Measurements from ENCODE around the gene PRPF38B. TPM values are rescaled to one million over a fixed set of nuclear protein-coding genes. Genes with fewer than 3 reads are reported as not detected.

Gene PRPF38B
- total and polyA plus RNA-seq, 9 of the 15 experiments (the other 6 are each of a cell fraction or from before 2014, with no cell fraction given) = 25.3 to 85.5 (median 66.4) TPM

DNA sequence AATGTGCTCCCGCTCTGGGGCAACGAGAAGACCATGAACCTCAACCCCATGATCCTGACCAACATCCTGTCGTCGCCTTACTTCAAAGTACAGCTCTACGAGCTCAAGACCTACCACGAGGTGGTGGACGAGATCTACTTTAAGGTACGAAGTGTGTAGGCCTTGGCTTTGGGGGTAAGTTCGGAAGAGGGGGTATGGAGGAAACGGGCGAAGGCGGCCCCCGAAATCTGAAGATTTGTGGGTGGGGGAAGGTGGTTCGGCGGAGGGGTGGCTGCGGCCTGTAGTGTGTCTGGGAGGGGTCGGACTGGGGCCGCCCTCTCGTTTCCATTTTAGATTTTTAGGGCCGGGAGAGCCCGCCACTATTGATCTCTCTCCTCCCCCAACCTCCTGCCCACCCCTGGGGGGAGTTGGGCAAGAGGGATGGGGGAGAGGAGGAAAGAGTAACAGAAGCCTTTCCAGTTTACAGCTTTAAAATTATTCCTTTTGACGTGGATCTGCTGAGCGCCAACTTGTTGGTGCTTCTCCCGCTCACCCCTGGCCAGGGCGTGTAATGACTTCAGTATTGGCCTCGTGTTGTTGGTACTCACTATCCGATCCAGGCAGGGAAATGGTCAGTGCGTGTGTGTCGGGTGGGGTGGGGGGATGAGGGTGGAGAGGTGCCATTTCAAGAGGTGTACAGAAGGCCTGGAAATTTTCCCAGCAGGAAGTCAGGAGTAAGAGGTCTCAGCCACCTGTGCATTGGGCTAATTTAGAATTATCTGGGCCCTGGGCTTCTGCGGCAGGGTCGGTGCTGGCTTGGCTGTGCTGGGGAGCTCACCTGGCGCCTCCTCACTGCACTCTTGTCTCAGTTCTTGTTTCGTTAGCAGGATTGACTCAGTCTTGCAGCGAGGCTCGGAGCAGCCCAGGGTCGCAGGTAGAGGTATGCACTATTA, 880 bp downstream of the PRPF38B start (continued):
- TF ChIP-seq SAFB2 (IDR thresholded peaks at IDR 0.05; ENCODE audit: borderline replicate concordance, low read depth, low read length, severe bottlenecking) (no peak), POLR3A (IDR thresholded peaks at IDR 0.05; ENCODE audit: borderline replicate concordance, extremely low read depth, insufficient read depth, insufficient read length) (no peak), ZNF431 (CRISPR knock-in tag; IDR thresholded peaks at IDR 0.05) (no peak), SPI1 (IDR thresholded peaks at IDR 0.05; ENCODE audit: borderline replicate concordance, low read depth, low read length) (no peak), HNRNPH1 (optimal IDR thresholded peaks at IDR 0.05; ENCODE audit: low read depth, low read length) (no peak), ZNF354B (CRISPR knock-in tag; IDR thresholded peaks at IDR 0.05) (no peak), KDM2B (CRISPR knock-in tag; IDR thresholded peaks at IDR 0.05) (no peak), SMARCA4 (IDR thresholded peaks at IDR 0.05) (no peak), SP1 (CRISPR knock-in tag; IDR thresholded peaks at IDR 0.05) (no peak), KLF10 (CRISPR knock-in tag; IDR thresholded peaks at IDR 0.05) (no peak), SMARCA5 (IDR thresholded peaks at IDR 0.05) (0 out of 2 replicates have a peak, but pooled peaks have one; percentile 23), ZFP1 (CRISPR knock-in tag; IDR thresholded peaks at IDR 0.05) (peak; percentile 4; the same call in 1 of the 2 replicates), ZBTB8A (IDR thresholded peaks at IDR 0.05; ENCODE audit: partially characterized antibody) (no peak), PCBP2 (IDR thresholded peaks at IDR 0.05; ENCODE audit: low read depth, low read length, poor library complexity, severe bottlenecking) (no peak), NFIC (IDR thresholded peaks at IDR 0.05) (no peak), POU5F1 (IDR thresholded peaks at IDR 0.05; ENCODE audit: borderline replicate concordance, low read depth, low read length, partially characterized antibody) (no peak), NCOA1 (IDR thresholded peaks at IDR 0.05; ENCODE audit: low read depth) (no peak), SMAD1 (IDR thresholded peaks at IDR 0.05; ENCODE audit: low read depth, low read length, partially characterized antibody) (no peak)
- TF ChIP-seq, protein P1, sequence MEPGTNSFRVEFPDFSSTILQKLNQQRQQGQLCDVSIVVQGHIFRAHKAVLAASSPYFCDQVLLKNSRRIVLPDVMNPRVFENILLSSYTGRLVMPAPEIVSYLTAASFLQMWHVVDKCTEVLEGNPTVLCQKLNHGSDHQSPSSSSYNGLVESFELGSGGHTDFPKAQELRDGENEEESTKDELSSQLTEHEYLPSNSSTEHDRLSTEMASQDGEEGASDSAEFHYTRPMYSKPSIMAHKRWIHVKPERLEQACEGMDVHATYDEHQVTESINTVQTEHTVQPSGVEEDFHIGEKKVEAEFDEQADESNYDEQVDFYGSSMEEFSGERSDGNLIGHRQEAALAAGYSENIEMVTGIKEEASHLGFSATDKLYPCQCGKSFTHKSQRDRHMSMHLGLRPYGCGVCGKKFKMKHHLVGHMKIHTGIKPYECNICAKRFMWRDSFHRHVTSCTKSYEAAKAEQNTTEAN (CRISPR knock-in tag; IDR thresholded peaks at IDR 0.05) = peak; percentile 45; the same call in 1 of the 2 replicates
- TF ChIP-seq, protein P2, sequence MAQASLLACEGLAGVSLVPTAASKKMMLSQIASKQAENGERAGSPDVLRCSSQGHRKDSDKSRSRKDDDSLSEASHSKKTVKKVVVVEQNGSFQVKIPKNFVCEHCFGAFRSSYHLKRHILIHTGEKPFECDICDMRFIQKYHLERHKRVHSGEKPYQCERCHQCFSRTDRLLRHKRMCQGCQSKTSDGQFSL (CRISPR knock-in tag; IDR thresholded peaks at IDR 0.05) = no peak; the same call in 1 of the 2 replicates
- TF ChIP-seq, protein P2 (tag; IDR thresholded peaks at IDR 0.05) = no peak
- TF ChIP-seq, protein P3, sequence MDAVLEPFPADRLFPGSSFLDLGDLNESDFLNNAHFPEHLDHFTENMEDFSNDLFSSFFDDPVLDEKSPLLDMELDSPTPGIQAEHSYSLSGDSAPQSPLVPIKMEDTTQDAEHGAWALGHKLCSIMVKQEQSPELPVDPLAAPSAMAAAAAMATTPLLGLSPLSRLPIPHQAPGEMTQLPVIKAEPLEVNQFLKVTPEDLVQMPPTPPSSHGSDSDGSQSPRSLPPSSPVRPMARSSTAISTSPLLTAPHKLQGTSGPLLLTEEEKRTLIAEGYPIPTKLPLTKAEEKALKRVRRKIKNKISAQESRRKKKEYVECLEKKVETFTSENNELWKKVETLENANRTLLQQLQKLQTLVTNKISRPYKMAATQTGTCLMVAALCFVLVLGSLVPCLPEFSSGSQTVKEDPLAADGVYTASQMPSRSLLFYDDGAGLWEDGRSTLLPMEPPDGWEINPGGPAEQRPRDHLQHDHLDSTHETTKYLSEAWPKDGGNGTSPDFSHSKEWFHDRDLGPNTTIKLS (IDR thresholded peaks at IDR 0.05; ENCODE audit: borderline replicate concordance, low read depth) = no peak

Measured in K562 (cell line).